Measurements from ENCODE around the gene OTOG.

GRCh38 chr11:17506942-17507341 lies 40.1 kb upstream of the OTOG start:
- TF ChIP-seq CTCF (IDR thresholded peaks at IDR 0.05; ENCODE audit: insufficient read depth, low read length, poor library complexity, severe bottlenecking) (no peak), EZH2phosphoT487 (conservative IDR thresholded peaks at IDR 0.05; ENCODE audit: low read length) (no peak)

Measured in SU-DHL-6 (cell line).